GM20431 (cell line): Measurements from ENCODE around the gene AGFG2.

Source experiments
- in situ Hi-C: fragments of 300-500 bp; cut with MseI, MboI; formaldehyde crosslinking; loops from one replicate; pipeline ENCODE4 v1.15.0; 2020; ENCODE audit warnings: low sequenced_read_pairs; ENCODE audit not compliant: unreplicated experiment

Gene AGFG2

DNA sequence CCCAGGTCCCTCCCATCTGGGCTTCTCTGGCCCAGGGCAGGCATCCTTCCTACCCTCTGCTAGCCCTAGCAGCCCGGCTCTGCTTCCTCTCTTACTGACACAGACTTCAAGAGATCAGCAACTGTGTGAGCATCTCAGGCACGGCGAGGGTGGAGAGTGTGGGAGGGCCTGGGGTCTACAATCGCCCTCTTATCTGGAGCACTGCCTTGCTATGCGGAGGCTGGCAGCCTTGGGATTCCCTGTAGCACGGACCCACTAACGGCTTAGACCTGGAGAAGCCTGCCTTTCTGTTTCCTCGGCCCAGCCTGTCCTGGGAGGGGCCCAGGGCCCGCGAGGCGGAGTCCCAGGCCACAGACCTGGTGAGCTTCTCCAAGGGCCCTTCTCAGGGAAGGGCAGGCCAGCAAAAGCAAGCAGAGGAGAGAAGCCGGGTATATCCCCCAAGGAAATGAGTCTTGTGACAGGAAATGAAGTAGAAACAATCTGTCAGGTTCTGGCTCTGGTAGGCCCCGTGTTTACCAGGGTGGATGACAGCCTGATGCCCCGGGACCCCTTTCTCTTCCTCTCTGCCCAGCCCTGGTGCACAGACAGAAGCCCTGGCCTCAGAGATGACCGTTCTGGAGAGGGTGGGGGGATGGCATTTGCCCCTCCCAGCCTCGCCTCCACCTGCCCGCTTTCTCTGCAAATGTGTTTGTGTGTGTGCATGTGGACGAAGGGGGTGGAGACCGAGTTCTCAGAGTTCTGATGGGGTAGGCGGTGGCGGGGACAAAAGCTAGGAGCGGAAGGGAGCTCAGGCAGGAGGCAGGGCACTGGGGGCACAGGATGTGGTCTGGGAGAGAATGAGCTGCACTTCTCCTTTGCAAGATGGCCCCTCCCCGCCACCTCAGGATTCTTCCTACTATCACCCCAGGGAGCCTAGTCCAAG is 44.4 kb downstream of the AGFG2 start:
- in situ Hi-C loops, result no loop called here

DNA sequence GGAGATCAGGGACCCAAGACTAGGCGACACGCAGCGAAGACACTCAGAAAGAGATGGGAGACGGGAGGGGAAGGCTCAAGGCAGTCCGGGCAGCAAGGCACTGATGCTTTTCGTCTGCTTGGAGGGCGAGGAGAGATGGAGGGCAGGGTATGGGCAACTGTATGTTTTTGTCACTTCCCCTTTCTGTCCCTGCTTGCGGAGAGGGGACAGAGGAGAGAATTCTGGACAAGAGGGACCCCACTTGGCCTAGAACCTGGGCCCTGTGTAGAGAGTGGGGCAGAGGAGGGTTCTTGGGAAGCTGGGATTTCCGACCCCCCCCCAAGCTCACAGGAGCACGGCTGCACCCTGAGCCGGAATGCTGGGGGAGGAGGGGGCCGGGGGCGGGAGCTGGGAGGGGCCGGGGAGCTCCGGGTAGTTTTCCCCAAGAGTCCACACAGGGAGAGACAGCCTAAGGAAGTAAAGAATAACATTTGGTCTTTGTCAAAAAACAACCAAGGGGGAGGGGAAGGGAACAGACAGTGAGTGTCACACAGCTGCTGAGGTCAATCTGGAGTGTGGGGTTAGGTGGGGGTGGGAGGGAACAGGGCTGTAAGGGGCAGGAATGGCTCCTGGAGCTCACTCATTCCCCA is 45.2 kb downstream of the AGFG2 start:
- in situ Hi-C loops, result no loop called here

DNA sequence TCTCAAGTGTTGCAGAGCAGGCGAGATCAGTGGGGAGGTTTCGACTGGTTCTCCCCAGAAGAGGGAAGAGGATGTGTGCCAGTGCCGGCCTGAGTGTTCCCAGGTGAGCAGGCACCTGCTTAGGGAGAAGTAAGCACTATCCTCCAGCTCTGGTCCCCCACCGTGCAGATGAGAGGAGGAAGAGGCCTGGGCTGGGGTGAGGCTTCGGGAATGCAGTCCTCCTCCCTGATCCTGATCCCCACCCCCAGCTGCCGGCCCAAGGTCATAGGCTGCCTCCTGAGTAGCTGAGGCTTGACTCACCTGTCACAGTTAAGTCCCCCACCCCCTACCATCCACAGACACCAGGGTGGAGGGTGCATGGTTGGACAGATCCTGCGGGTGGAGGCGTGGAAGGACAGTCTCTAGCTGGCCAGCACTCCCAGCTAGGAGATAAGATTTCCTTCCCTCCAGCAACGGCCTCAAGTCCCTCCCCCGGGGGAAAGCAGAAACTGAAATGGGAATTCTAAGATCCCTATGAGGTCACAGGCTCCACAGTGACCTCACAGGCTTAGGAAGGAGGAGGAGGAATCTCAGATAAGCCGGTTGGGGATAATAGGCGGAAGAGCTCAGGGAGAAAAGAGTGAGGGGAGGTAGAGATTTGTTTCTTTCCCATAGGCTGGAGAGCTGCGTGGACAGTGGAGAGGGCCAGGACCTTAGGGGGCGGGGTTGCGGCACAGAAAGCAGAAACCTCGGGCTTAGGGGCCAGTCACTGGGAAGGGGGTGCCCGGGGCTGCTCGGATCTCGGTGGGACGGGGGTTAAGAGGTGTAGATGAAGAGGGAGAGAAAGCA is 45.9 kb downstream of the AGFG2 start:
- in situ Hi-C loops, result no loop called here

DNA sequence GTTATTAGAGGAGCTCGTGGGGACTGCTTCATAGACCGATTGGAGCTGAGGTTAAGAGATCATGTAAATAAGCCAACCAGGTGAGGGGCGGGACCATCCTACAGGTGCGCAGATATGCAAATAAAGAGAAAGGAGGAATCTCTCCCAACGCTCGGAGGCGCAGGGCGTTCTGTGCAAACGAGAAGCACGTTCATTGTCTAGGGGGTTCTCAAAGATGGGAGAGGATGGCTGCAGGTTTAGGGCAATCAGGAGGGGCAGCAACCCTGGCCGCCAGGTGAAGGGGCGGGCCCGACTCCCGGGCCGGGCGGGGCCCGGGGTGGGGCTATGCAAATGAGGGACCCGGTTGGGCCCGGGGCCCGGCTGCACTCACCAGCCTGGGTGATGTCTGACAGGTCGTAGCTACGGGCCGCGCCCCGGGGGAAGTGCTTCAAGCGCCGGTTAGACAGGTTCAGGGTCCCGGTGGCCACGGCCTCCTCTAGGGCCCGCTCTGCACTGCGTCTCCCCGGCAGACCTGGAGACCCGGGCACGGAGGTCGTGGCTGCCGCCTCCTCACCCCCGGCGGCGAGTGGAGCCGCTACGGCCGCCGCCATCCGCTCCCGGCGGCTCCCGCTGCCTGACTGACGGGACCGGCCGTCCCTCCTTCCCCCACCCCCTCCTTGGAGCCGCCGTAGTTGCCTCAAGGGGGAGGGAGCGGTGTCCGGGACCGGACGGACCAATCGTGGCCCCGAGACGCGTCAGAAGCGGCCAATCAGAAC is 46.7 kb downstream of the AGFG2 start, which contains the start of gene LRCH4:
LRCH4 (minus strand) TSS at position 619 of the 755 bp plus-strand sequence; CDS start at position 590, 29 bp downstream.
- in situ Hi-C loops, result no loop called here

DNA sequence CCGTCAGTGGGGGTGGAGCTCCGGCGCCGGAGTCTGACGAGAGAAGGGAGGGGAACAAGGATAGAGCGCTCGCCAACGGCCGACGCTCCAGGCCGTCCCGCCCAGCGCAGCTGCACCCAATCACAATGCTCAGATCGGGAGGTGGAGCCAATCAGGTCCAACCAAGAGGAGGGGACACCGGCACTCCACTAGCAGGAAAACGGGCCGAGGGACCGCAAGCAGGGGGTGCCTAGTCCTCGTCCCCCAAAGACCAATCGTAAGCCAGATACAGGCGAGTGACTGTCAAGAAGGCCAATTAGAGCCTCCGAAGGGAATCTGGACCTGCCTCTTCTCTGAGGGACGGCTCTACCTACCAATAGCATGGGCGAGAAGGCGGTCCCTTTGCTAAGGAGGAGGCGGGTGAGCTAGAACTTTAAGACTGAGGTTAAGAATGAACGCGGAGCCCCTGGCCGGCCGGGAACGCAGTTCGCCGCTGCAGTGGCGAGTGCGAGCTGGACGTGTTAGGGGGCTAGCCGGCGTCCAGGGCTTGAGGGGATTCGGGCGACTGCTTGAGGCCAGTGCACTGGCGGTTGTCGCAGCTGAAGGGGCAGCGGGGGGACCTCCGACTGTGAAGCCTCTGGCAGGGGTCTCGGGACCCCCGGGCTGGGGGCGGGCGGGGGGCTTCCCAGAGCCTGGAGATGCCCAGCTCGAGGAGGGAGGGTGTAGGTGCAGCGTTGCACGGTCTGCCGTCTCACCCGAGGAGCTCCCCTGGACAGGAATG is 47.4 kb downstream of the AGFG2 start, which contains the start of gene FBXO24:
FBXO24 (plus strand) TSS at position 63 of the 760 bp plus-strand sequence; CDS start at position 361, 298 bp downstream.
- in situ Hi-C loops, result no loop called here

DNA sequence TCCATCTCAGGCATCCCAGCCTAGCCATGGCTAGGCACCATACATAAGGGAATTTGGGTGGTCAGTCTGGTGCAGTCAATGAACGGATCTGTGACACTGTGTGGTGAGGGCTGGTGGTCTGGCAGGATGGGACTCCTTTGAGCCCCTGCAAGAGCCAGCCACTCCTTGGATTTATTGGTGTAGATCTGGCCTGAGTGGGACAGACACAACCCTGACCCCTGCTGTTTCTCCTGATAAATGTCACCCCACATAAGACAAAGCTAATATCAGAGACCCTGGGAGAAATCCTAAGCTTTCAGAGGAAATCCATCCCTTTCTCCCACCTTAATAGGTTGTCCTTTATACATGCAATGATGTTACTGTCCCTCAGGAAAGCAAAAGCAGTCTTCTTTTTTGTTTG is 49.4 kb downstream of the AGFG2 start:
- in situ Hi-C loops, result no loop called here

DNA sequence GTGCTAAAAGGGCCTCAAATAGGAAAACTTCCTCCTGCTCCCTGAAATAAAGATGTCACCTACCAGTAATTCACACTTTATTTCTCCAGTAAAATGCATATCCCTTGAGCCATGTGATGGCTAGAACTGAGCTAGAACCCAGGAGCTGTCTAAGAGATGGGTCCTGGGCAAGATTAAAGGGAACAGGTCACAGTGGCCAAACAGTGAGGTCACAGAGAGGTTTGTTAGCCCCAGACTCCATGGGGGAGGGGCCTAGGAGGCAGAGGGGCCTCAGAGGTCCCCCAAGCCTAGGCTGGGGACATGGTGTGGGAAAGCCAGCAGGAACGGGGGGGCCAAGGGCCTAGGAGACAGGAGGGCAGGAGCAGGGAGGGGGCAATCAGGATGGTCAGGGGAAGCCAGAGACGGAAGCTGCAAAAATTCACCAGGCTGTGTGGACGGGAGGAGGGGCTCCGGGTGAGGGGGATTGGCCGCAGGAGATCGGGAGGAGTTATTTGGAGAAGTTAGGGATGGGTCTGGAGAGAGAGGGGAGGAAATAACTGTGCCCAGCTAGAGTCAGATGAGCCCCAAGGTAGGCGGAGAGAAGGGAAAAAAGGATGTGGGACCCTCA is 50.4 kb downstream of the AGFG2 start:
- in situ Hi-C loops, result no loop called here

DNA sequence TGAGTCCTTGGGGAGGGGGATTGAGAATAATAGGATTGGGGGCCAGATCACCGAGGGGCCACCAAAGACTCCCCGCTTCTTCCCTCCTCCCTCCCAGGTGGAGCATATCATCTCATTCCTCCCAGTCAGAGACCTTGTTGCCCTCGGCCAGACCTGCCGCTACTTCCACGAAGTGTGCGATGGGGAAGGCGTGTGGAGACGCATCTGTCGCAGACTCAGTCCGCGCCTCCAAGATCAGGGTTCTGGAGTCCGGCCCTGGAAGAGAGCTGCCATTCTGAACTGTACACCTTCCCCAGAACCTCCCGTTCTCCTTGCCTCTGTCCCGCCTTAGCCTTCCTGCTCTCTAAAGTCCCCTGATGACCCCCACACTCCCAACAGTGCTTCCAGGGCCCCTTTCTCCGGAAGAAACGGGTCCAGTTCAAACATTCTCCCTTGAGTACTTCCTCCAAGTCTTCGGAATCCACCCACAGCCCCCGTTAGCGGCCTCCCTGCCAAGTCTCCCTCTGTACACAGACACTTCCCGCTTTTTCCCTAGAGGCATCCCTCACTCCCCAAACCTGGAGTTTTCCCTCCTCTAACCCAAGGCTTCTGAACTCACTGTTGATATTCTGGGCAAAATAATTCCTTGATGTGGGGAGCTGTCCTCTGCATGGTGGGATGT is 51.2 kb downstream of the AGFG2 start:
- in situ Hi-C loops, result no loop called here

DNA sequence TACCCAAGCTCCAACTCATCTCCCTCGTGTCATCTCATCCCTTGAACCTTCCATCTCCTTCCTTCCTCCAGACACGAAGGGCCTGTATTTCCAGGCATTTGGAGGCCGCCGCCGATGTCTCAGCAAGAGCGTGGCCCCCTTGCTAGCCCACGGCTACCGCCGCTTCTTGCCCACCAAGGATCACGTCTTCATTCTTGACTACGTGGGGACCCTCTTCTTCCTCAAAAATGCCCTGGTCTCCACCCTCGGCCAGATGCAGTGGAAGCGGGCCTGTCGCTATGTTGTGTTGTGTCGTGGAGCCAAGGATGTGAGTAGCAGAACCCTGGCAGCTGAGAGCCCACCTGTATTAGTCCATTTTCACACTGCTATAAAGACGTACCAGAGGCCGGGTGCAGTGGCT is 52.6 kb downstream of the AGFG2 start:
- in situ Hi-C loops, result no loop called here

DNA sequence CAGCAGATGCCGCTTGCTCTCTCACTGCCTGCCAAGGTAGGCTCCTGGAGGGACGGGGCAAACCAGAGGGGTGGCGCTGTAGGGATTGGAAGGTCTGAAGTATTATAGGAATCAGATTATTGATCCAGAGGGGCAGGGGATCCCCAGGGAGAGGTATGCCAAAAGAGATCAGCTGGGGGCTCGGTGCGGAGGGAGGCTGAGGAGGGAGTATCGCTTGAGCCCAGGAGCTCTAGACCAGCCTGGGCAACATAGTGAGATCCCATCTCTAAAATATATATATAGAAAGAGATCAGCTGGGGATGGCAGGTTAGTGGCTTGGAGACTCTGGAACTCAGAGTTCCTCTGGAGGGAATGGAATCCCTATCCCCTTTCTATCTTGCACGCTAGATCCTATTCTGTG is 56.2 kb downstream of the AGFG2 start:
- in situ Hi-C loops, result no loop called here

DNA sequence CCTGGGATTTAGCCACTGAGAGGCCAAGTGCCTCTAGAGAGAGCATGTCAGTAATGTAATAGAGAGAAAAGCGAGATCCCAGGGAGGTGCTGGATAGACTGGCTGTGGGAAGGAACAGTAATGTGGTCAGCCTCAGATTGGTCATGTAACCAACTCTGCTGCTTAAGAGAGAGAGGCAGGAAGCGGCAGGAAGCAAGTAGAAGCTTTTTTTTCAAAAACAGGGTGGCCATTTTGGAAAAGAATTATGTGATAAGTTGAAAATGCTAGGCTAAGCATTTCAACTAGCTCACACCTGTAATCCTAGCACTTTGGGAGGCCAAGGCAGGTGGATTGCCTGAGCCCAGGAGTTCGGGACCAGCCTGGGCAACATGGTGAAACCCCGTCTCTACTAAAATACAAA is 59.4 kb downstream of the AGFG2 start:
- in situ Hi-C loops, result no loop called here

DNA sequence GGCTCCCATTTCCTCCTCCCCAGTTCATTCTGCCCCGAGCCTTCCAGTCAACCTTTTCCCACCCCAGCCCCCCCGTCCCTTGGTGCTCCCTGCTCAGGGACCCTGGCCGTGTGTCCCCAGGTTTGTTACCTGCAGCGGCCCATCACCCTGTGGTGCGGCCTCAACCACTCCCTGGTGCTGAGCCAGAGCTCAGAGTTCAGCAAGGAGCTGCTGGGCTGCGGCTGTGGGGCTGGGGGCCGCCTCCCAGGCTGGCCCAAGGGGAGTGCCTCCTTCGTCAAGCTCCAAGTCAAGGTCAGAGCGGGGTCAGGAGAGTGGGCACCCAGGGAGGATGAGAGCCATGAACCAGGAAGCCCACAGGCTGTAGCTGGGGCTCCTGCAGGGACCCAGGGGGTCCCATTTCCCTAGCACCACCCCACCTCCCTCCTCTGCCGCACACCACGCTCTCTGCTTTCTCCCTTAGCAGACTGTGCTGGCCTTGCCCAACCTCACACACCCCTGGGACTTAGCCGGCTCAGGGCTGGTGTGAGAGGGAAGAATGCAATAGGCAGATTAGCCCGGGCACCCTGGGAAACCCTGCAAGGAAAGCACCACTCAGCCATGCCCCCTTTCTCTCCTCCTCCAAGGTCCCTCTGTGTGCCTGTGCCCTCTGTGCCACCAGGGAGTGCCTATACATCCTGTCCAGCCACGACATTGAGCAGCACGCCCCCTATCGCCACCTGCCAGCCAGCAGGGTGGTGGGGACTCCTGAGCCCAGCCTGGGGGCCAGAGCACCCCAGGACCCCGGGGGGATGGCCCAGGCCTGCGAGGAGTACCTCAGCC is 61.1 kb downstream of the AGFG2 start:
- in situ Hi-C loops, result no loop called here

DNA sequence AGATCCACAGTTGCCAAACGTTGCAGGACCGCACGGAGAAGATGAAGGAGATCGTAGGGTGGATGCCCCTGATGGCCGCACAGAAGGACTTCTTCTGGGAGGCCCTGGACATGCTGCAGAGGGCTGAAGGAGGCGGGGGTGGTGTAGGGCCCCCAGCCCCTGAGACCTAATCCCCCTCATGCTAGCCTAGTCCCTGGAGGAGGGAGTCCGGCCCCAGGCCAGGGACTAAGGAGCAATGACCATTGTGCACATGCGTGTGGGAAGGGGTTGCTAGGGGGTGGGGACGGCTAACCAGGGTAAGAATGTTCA is 61.7 kb downstream of the AGFG2 start:
- in situ Hi-C loops, result no loop called here

DNA sequence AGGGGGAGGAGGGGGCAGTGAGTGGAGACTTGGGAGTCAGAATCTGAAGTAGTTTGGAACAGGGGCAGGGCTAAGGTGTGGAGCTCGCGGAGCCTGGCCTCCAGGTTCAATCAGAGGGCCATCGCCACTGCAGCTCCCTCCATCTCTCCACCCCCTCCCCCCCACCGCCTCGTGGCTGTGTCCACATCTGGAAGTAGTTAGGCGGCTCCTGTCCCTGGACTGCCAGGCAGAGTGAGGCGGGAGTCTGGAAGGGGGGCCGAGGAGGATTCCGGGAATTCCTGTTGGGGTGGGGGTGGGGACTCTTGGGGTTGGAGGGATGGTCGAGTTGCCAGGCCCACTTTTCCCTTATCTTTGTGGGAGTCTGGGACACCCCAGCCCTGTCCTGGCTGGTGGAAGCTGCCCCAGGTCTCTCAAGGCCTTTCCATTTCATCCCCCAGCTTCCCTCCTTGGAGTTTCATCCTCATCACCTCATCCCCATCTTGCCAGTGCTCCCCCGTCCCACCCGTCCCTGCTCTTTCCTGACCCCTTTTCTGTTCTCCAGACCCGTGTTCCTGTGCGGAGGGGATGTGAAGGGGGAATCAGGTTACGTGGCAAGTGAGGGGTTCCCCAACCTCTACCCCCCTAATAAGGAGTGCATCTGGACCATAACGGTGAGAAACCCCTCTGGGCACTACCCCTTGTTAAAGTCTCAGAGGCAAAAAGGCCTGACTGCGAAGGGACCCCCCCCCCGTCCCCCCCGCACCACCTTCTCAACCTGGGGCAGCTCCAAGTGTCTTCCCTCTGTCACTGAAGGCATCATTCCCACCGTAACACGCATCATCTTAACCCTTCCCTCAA is 64.1 kb downstream of the AGFG2 start:
- in situ Hi-C loops, result no loop called here

DNA sequence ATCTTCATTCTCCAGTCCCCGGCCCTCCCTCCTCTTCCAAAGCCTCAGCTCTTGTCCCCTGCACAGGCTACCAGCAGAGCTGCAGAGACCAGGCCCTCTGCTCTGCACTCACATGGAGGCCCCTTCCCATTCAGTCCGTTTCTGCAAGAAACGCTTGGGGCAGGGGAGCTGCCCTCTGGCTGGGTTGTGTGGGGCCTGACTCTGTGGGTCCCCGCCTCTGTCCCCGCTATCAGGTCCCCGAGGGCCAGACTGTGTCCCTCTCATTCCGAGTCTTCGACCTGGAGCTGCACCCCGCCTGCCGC is 64.7 kb downstream of the AGFG2 start:
- in situ Hi-C loops, result no loop called here

DNA sequence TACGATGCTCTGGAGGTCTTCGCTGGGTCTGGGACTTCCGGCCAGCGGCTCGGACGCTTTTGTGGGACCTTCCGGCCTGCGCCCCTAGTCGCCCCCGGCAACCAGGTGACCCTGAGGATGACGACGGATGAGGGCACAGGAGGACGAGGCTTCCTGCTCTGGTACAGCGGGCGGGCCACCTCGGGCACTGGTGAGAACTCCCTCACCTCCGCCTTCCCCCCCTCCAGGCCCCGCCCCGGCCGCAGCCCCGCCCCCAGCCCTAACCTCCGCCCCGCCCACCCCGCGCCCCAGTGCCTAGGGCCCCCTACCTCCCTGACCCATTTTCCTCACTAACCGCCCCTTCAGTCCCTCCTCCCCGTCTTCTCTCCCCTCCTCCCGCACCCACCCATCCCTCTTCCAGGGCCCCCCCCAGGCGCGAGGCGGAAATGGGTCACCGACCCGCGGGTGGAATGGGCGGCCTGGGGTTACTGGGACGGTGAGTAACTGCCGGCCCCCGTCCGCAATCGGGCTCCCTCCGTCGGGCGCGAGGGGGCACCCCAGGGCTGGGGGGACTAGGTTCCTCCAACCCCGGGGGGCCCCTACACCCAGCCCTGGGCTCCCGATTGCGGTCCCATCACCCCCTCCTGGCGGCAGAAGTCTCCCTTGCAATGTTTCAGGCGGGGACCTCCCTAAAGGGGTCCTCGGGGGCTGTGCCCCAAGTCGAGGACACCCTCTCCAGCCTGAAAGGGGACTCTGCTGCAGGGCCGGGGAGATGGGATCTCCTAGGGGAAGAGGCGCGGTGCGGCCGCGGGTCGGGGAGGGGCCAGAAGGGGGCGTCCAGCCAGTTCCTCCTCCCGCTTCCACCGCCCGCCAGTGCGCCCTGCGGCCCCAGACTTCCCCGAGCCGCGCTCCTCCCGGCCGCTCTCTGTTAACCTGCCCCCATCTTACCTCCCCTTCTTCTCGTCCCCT is 65.3 kb downstream of the AGFG2 start:
- in situ Hi-C loops, result no loop called here
